ENCODE data around the gene TRPV4. TPM values are rescaled to one million over a fixed set of nuclear protein-coding genes. Genes with fewer than 3 reads are reported as not detected.

Gene TRPV4
- polyA plus RNA-seq, 1 donor from 2014 or later, result not detected

- no peaks in the 10 kb centered on the region for H4K20me1 ChIP-seq (ENCODE audit: insufficient read depth)
- H3K4me3 ChIP-seq (ENCODE audit: low read length), result no peak overlapping the region
- no peak overlapping the region for H3K4me2 ChIP-seq (ENCODE audit: low read length)
- peaks cover 6% of the 10 kb centered on the region for H3F3A ChIP-seq (ENCODE audit: insufficient read depth, low read length, poor library complexity, severe bottlenecking)
- no peaks in the 10 kb centered on the region for H3K9me3 ChIP-seq (ENCODE audit: low read length)
- TF ChIP-seq POLR2AphosphoS5 (IDR thresholded peaks at IDR 0.05) (no peak), CTCF (IDR thresholded peaks at IDR 0.05; ENCODE audit: poor library complexity, severe bottlenecking) (no peak), SMC3 (conservative IDR thresholded peaks at IDR 0.05; ENCODE audit: poor library complexity) (no peak), EZH2 (IDR thresholded peaks at IDR 0.05; ENCODE audit: borderline replicate concordance, insufficient read depth, low read length, poor library complexity, severe bottlenecking) (no peak), MXI1 (conservative IDR thresholded peaks at IDR 0.05; ENCODE audit: poor library complexity, severe bottlenecking) (no peak), EP300 (conservative IDR thresholded peaks at IDR 0.05; ENCODE audit: poor library complexity, severe bottlenecking) (no peak), TAF1 (IDR thresholded peaks at IDR 0.05; ENCODE audit: low read depth) (no peak), REST (IDR thresholded peaks at IDR 0.05; ENCODE audit: borderline replicate concordance) (no peak), RAD21 (conservative IDR thresholded peaks at IDR 0.05) (no peak)
- H3K9ac ChIP-seq (ENCODE audit: low read length), result no peak overlapping the region
- H3K9me2 ChIP-seq (ENCODE audit: insufficient read depth, low read length), result no peaks in the 10 kb centered on the region
- no peaks in the 10 kb centered on the region for H3K36me3 ChIP-seq (ENCODE audit: insufficient read depth, low read length)
- H3K27me3 ChIP-seq (ENCODE audit: insufficient read depth, low read depth, low read length), result no peaks in the 10 kb centered on the region
- peaks cover 42% of the 10 kb centered on the region for H3K79me2 ChIP-seq (replicated peaks; ENCODE audit: insufficient read depth, low read length)
- no peak overlapping the region for H3K27ac ChIP-seq (ENCODE audit: low read length)
- H2AFZ ChIP-seq (ENCODE audit: low read depth, low read length), result no peak overlapping the region
Observed at GRCh38 chr12:109744986-109745942, 87.9 kb downstream of the TRPV4 start.

- TF ChIP-seq CTCF (IDR thresholded peaks at IDR 0.05; ENCODE audit: poor library complexity, severe bottlenecking) (no peak), EP300 (conservative IDR thresholded peaks at IDR 0.05; ENCODE audit: poor library complexity, severe bottlenecking) (no peak), REST (IDR thresholded peaks at IDR 0.05; ENCODE audit: borderline replicate concordance) (no peak), MXI1 (conservative IDR thresholded peaks at IDR 0.05; ENCODE audit: poor library complexity, severe bottlenecking) (no peak), TAF1 (IDR thresholded peaks at IDR 0.05; ENCODE audit: low read depth) (no peak), POLR2AphosphoS5 (IDR thresholded peaks at IDR 0.05) (no peak), RAD21 (conservative IDR thresholded peaks at IDR 0.05) (no peak), EZH2 (IDR thresholded peaks at IDR 0.05; ENCODE audit: borderline replicate concordance, insufficient read depth, low read length, poor library complexity, severe bottlenecking) (no peak), SMC3 (conservative IDR thresholded peaks at IDR 0.05; ENCODE audit: poor library complexity) (no peak)
- Histone ChIP-seq H3K27ac (ENCODE audit: low read length) (no peak overlapping the region), H3K27me3 (ENCODE audit: insufficient read depth, low read depth, low read length) (no peaks in the 10 kb centered on the region)
Observed at GRCh38 chr12:109744026-109744425, 89.2 kb downstream of the TRPV4 start.

More at GRCh38 chr12:109744026-109744425, 89.2 kb downstream of the TRPV4 start:
- Histone ChIP-seq H3K9me2 (ENCODE audit: insufficient read depth, low read length) (no peaks in the 10 kb centered on the region), H3K79me2 (replicated peaks; ENCODE audit: insufficient read depth, low read length) (peaks cover 33% of the 10 kb centered on the region), H3K4me3 (ENCODE audit: low read length) (no peak overlapping the region), H4K20me1 (ENCODE audit: insufficient read depth) (no peaks in the 10 kb centered on the region), H3K4me2 (ENCODE audit: low read length) (no peak overlapping the region), H2AFZ (ENCODE audit: low read depth, low read length) (no peak overlapping the region), H3F3A (ENCODE audit: insufficient read depth, low read length, poor library complexity, severe bottlenecking) (peaks cover 6% of the 10 kb centered on the region), H3K36me3 (ENCODE audit: insufficient read depth, low read length) (no peaks in the 10 kb centered on the region), H3K9ac (ENCODE audit: low read length) (no peak overlapping the region), H3K9me3 (ENCODE audit: low read length) (no peaks in the 10 kb centered on the region)
